HEK293T (cell line): ENCODE data around the gene CPM.

Experiments
- CTCF ChIA-PET: fragments of 350-600 bp; formaldehyde crosslinking; extraction: SDS; loops from one replicate; lab custom pipeline; 2021; ENCODE audit warnings: antibody characterized with exemption, inconsistent platforms; lab: Yijun Ruan, JAX
- POLR2A ChIA-PET: fragments of 350-600 bp; formaldehyde crosslinking; extraction: SDS; loops from one replicate; lab custom pipeline; 2020; ENCODE audit warnings: antibody characterized with exemption, inconsistent platforms; lab: Yijun Ruan, JAX
- DNase-seq: peaks from one replicate; pipeline ENCODE4 v3.0.0; 2012; ENCODE audit warnings: mixed read lengths; ENCODE audit errors: extremely low spot score
- ARNT ChIP-seq: fragments of 450-650 bp; IDR thresholded peaks from 2 replicates; pipeline ENCODE4 v1.6.1; 2017; ENCODE audit warnings: mild to moderate bottlenecking
- BHLHE40 ChIP-seq: fragments of 450-650 bp; IDR thresholded peaks from 2 replicates; pipeline ENCODE4 v1.6.1; 2016; ENCODE audit warnings: mild to moderate bottlenecking, moderate library complexity, borderline replicate concordance
- CTBP1 ChIP-seq: fragments of 450-650 bp; IDR thresholded peaks from 2 replicates; pipeline ENCODE4 v1.6.1; 2016; ENCODE audit warnings: borderline replicate concordance
- ELF4 ChIP-seq: fragments of 450-650 bp; IDR thresholded peaks from 2 replicates; pipeline ENCODE4 v1.6.1; 2017; ENCODE audit warnings: antibody characterized with exemption
- FOXA1 ChIP-seq: fragments of 450-650 bp; IDR thresholded peaks from 2 replicates; pipeline ENCODE4 v1.6.1; 2016; ENCODE audit warnings: mild to moderate bottlenecking
- FOXK2 ChIP-seq: fragments of 450-650 bp; IDR thresholded peaks from 2 replicates; pipeline ENCODE4 v1.6.1; 2016; ENCODE audit warnings: mild to moderate bottlenecking
- FOXM1 ChIP-seq: fragments of 450-650 bp; IDR thresholded peaks from 2 replicates; pipeline ENCODE4 v1.6.1; 2017; ENCODE audit warnings: mild to moderate bottlenecking, borderline replicate concordance
- HDGF ChIP-seq: fragments of 450-650 bp; IDR thresholded peaks from 2 replicates; pipeline ENCODE4 v1.6.1; 2017; ENCODE audit warnings: antibody characterized with exemption, borderline replicate concordance
- L3MBTL2 ChIP-seq: fragments of 450-650 bp; conservative IDR thresholded peaks from 2 replicates; pipeline ENCODE4 v1.6.1; 2016; ENCODE audit warnings: mild to moderate bottlenecking
- LEF1 ChIP-seq: fragments of 450-650 bp; IDR thresholded peaks from 2 replicates; pipeline ENCODE4 v1.6.1; 2017; ENCODE audit warnings: mild to moderate bottlenecking, borderline replicate concordance
- NFRKB ChIP-seq: fragments of 450-650 bp; IDR thresholded peaks from 2 replicates; pipeline ENCODE4 v1.6.1; 2016; ENCODE audit warnings: mild to moderate bottlenecking, moderate library complexity
- PKNOX1 ChIP-seq: fragments of 450-650 bp; IDR thresholded peaks from 2 replicates; pipeline ENCODE4 v1.6.1; 2016
- SP1 ChIP-seq: fragments of 450-650 bp; IDR thresholded peaks from 2 replicates; pipeline ENCODE4 v1.6.1; 2017
- SUZ12 ChIP-seq: fragments of 450-650 bp; IDR thresholded peaks from 2 replicates; pipeline ENCODE4 v1.6.1; 2016; ENCODE audit warnings: mild to moderate bottlenecking
- TARDBP ChIP-seq: fragments of 450-650 bp; IDR thresholded peaks from 2 replicates; pipeline ENCODE4 v1.6.1; 2016
- ZNF384 ChIP-seq: fragments of 450-650 bp; IDR thresholded peaks from 2 replicates; pipeline ENCODE4 v1.6.1; 2016

CPM gene

GRCh38 chr12:68963856-68964745 is 31.1 kb upstream of the CPM start:
- no peak for DNase-seq
- TF ChIP-seq FOXM1 (no peak), HDGF (no peak), CTBP1 (no peak), ELF4 (no peak), FOXA1 (no peak), PKNOX1 (no peak), NFRKB (no peak), ARNT (no peak), TARDBP (no peak), SUZ12 (no peak), FOXK2 (no peak), BHLHE40 (no peak), LEF1 (no peak), ZNF384 (no peak), L3MBTL2 (no peak), SP1 (no peak)
- ChIA-PET CTCF (no interaction called here), POLR2A (no interaction called here)

GRCh38 chr12:68962877-68963855 is 30.2 kb upstream of the CPM start:
- TF ChIP-seq LEF1 (no peak), SUZ12 (no peak), PKNOX1 (no peak), ZNF384 (no peak), BHLHE40 (no peak), CTBP1 (no peak), SP1 (no peak), HDGF (no peak), FOXM1 (no peak), L3MBTL2 (no peak), FOXK2 (no peak), ELF4 (no peak)
- ChIA-PET CTCF (no interaction called here), POLR2A (no interaction called here)
- no peak for DNase-seq

GRCh38 chr12:68959891-68960464 is 27.0 kb upstream of the CPM start:
- ChIA-PET CTCF (no interaction called here), POLR2A (no interaction called here)
- no peak for DNase-seq
- TF ChIP-seq L3MBTL2 (no peak), SP1 (no peak), ZNF384 (no peak)

- TF ChIP-seq NFRKB (no peak), ARNT (no peak)
- no peak for DNase-seq
- POLR2A ChIA-PET, result no interaction called here
- CTCF ChIA-PET, result no interaction called here
These were observed 26.3 kb upstream of the CPM start for GRCh38 chr12:68959143-68959858.

- CTCF ChIA-PET, result no interaction called here
- no peak for DNase-seq
- POLR2A ChIA-PET, result no interaction called here
- no peak for TF ChIP-seq LEF1
These were observed 25.4 kb upstream of the CPM start for GRCh38 chr12:68958322-68958721.

- TF ChIP-seq NFRKB (no peak), LEF1 (no peak), HDGF (no peak), PKNOX1 (no peak), CTBP1 (no peak), FOXK2 (no peak), L3MBTL2 (no peak), FOXA1 (no peak), ZNF384 (no peak), ELF4 (no peak), SUZ12 (no peak), SP1 (no peak), FOXM1 (no peak), TARDBP (no peak), ARNT (no peak), BHLHE40 (no peak)
- DNase-seq, result no peak
- CTCF ChIA-PET, result no interaction called here
- POLR2A ChIA-PET, result no interaction called here
These were observed 24.3 kb upstream of the CPM start for GRCh38 chr12:68957273-68957672.
